Uterus (tissue), 2 donors: ENCODE measurements around the gene MAEA.

Experiments
- POLR2A ChIP-seq, 2 donors: fragments of 450-650 bp; IDR thresholded peaks; one replicate each; pipeline ENCODE4 v1.6.1; 2016; ENCODE audit warnings: antibody characterized with exemption in 2 of 2, mild to moderate bottlenecking in 1 of 2, moderate library complexity in 1 of 2
- TF ChIP-seq, protein P1 (sequence below), 4 experiments: fragments of 200-600 bp in 2 of 4; fragments of 450-650 bp in 2 of 4; sonication (generic) in 2 of 4; IDR thresholded peaks; one replicate each; pipeline ENCODE4 v1.5.1; 2016 to 2019; ENCODE audit warnings: antibody characterized with exemption in 4 of 4, mild to moderate bottlenecking in 2 of 4, moderate library complexity in 1 of 4

DNA sequence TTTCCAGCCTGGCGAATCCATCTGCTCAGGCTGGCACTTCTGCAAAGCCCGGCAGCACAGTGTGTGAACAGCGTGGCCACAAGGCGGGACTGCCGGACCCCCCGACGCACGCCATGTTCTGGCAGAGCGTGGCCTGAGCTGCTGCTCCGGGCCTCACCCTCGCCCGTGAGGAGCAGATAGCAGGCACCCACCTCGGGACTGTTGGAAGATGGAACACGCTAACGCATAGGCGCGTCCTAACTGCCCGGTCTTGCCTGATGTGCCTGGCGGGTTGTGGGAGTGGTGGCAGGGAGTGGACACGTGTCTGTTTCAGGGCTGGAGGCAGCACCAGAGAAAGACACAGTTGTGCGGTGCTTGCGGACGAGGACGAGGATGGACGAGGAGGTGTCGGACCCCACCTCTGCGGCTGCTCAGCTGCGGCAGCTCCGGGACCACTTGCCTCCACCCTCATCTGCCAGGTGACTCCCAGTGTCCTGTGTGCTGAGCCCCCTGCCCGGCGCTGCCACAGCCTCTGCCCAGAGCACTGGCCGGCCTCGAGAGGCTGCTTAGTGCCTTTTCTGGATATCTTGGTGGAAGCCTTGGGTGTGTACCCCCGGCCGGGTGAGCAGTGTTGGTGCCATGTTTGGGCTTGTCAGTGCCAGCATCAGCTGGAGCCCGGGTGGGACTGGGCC lies 85.5 kb downstream of the MAEA start:
- TF ChIP-seq, protein P1, sequence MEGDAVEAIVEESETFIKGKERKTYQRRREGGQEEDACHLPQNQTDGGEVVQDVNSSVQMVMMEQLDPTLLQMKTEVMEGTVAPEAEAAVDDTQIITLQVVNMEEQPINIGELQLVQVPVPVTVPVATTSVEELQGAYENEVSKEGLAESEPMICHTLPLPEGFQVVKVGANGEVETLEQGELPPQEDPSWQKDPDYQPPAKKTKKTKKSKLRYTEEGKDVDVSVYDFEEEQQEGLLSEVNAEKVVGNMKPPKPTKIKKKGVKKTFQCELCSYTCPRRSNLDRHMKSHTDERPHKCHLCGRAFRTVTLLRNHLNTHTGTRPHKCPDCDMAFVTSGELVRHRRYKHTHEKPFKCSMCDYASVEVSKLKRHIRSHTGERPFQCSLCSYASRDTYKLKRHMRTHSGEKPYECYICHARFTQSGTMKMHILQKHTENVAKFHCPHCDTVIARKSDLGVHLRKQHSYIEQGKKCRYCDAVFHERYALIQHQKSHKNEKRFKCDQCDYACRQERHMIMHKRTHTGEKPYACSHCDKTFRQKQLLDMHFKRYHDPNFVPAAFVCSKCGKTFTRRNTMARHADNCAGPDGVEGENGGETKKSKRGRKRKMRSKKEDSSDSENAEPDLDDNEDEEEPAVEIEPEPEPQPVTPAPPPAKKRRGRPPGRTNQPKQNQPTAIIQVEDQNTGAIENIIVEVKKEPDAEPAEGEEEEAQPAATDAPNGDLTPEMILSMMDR (IDR thresholded peaks at IDR 0.05) = no peak
- TF ChIP-seq POLR2A (IDR thresholded peaks at IDR 0.05) = no peak
